ENCODE measurements around the gene DYNAP.

DYNAP gene

DNA sequence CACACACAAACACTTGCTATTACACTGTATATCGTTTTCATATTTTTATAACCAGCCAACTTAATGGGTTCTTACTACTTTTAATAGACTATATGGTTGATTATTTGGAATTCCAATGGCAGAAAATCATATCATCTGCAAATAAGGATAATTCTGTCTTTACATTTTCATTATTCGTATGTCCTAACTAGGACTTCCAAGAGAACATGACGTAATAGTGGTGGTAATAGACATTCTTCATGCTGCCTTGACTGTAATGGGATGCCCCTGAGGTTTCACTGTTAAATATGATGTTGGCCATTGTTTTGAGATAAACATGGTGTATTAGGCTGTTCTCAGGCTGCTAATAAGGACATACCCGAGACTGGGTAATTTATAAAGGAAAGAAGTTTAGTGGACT is 45.2 kb downstream of the DYNAP start:
- DNase-seq (ENCODE audit: low read depth in 2 of 2): no peak

GRCh38 chr18:54641734-54642133 is 50.7 kb downstream of the DYNAP start:
- no peak for DNase-seq (ENCODE audit: low read depth in 2 of 2)

DNA sequence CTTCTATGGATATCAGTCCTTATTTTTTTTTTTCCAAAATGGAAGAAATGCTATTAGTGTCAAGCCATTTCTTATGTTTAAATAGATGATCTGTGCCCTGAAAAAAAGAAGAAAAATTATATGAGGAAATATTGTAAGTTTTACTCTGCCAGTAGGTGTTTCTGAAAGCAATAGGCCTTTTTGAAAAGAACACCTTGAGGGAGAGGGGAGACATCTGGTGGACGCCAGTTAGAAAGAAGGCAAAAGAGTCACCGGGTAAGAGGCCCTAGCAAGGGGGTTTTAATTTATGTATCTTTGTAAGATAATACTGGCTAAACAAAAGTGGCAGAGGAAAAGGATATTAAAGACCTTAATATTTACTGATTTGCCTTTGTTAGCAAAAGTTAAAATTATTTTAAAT is 56.1 kb downstream of the DYNAP start:
- DNase-seq (ENCODE audit: low read depth in 2 of 2): no peak

All from stimulated activated CD8-positive, alpha-beta memory T cell treated with anti-CD3 and anti-CD28 coated beads, Interleukin-7, amount 100 ng/mL, for 1 hour (primary cell).